Endothelial cell of umbilical vein (primary cell): Measurements from ENCODE around the gene NAA38.

Experiments used
- CTCF ChIP-seq, 2 donors: IDR thresholded peaks; 1 replicate in 1 of 2; 2 replicates in 1 of 2; pipeline ENCODE4 v1.5.1; 2011; ENCODE audit warnings: low read length in 2 of 2, mild to moderate bottlenecking in 2 of 2, moderate library complexity in 2 of 2, control low read depth in 1 of 2, inconsistent platforms in 1 of 2, low read depth in 1 of 2; ENCODE audit not compliant: insufficient read depth in 1 of 2; ENCODE audit errors: extremely low read depth in 1 of 2
- JUN ChIP-seq: IDR thresholded peaks from 2 replicates; pipeline ENCODE4 v1.6.1; 2011; ENCODE audit warnings: borderline replicate concordance, low read depth; ENCODE audit not compliant: insufficient read length, insufficient read depth
- MAX ChIP-seq: IDR thresholded peaks from 2 replicates; pipeline ENCODE4 v1.6.1; 2011; ENCODE audit not compliant: insufficient read depth, insufficient read length
- MYC ChIP-seq: IDR thresholded peaks from one replicate; pipeline ENCODE4 v1.6.1; 2011; ENCODE audit warnings: mild to moderate bottlenecking, low read depth, low read length
- POLR2A ChIP-seq: IDR thresholded peaks from 2 replicates; pipeline ENCODE4 v1.6.1; 2012; ENCODE audit warnings: low read depth, mild to moderate bottlenecking, control low read depth, low read length
- POLR2AphosphoS5 ChIP-seq: IDR thresholded peaks from 2 replicates; pipeline ENCODE4 v1.6.1; 2012; ENCODE audit warnings: low read depth, mild to moderate bottlenecking, control low read depth, low read length, moderate library complexity; ENCODE audit not compliant: insufficient read depth

- TF ChIP-seq CTCF (IDR thresholded peaks at IDR 0.05; ENCODE audit: extremely low read depth in 1 of 2, insufficient read depth in 1 of 2, low read depth in 1 of 2, low read length in 2 of 2) (no peak), POLR2A (no peak), POLR2AphosphoS5 (no peak), MYC (no peak), JUN (no peak), MAX (no peak)
Observed at GRCh38 chr17:7864995-7865650, 7.8 kb upstream of the NAA38 start.
